AG04449 (cell line): Measurements from ENCODE around the gene MSH2.

Experiments used
- CTCF ChIA-PET: fragments of 350-600 bp; formaldehyde crosslinking; extraction: SDS; loops from one replicate; lab custom pipeline; 2021; ENCODE audit warnings: antibody characterized with exemption; lab: Yijun Ruan, JAX
- POLR2A ChIA-PET: fragments of 400-600, 350-600 bp; formaldehyde crosslinking; extraction: SDS; loops from one replicate; lab custom pipeline; 2020; ENCODE audit warnings: antibody characterized with exemption, inconsistent platforms; lab: Yijun Ruan, JAX
- DNase-seq: peaks from one replicate; pipeline ENCODE4 v3.0.0-alpha.2; 2010; ENCODE audit warnings: low read depth, low spot score
- H3K4me3 ChIP-seq: 2 replicates; pipeline ENCODE4 v1.5.1; 2011; ENCODE audit warnings: low read depth, mild to moderate bottlenecking, control low read depth, low read length
- CTCF ChIP-seq: IDR thresholded peaks from one replicate; pipeline ENCODE4 v1.5.1; 2011; ENCODE audit warnings: mild to moderate bottlenecking, moderate library complexity, low read length, control low read depth, inconsistent platforms; ENCODE audit not compliant: insufficient read depth; ENCODE audit errors: missing control alignments

The MSH2 gene

GRCh38 chr2:47506436-47506835 is 103.5 kb downstream of the MSH2 start:
- TF ChIP-seq CTCF, result no peak
- POLR2A ChIA-PET, result no interaction called here
- DNase-seq, result no peak
- no peak overlapping the region for H3K4me3 ChIP-seq
- CTCF ChIA-PET, result no interaction called here

GRCh38 chr2:47508080-47508479 is 105.1 kb downstream of the MSH2 start:
- ChIA-PET CTCF (no interaction called here), POLR2A (no interaction called here)
- no peak overlapping the region for H3K4me3 ChIP-seq
- no peak for TF ChIP-seq CTCF
- DNase-seq, result no peak

- CTCF ChIA-PET, result interaction anchor here (1.0 kb wide), 1 partner anchor 25 kb away, joined by 3 read pairs; no protein-coding TSS in a partner anchor
- DNase-seq, result no peak
- POLR2A ChIA-PET, result no interaction called here
- H3K4me3 ChIP-seq, result no peak overlapping the region
- TF ChIP-seq CTCF, result no peak
Measured at GRCh38 chr2:47508641-47509040, 105.7 kb downstream of the MSH2 start.

GRCh38 chr2:47509250-47509649 is 106.3 kb downstream of the MSH2 start:
- no peak overlapping the region for H3K4me3 ChIP-seq
- no peak for DNase-seq
- ChIA-PET POLR2A (no interaction called here), CTCF (interaction anchor here (1.0 kb wide), 1 partner anchor 24 kb away, joined by 3 read pairs; no protein-coding TSS in a partner anchor)
- TF ChIP-seq CTCF, result no peak

- no peak for DNase-seq
- TF ChIP-seq CTCF, result no peak
- ChIA-PET POLR2A (no interaction called here), CTCF (no interaction called here)
- no peak overlapping the region for H3K4me3 ChIP-seq
Measured at GRCh38 chr2:47509821-47510385, 106.9 kb downstream of the MSH2 start.

GRCh38 chr2:47510745-47511144 is 107.8 kb downstream of the MSH2 start:
- POLR2A ChIA-PET, result no interaction called here
- TF ChIP-seq CTCF, result no peak
- CTCF ChIA-PET, result no interaction called here
- H3K4me3 ChIP-seq, result no peak overlapping the region
- DNase-seq, result no peak
